Adrenal gland (tissue), 5 donors: Measurements from ENCODE around the gene LPP.

Source experiments
- CTCF ChIP-seq, 6 experiments: fragments of 450-650 bp in 4 of 6; fragments of 200-600 bp in 2 of 6; sonication (generic) in 1 of 6; IDR thresholded peaks; 1 replicate in 5 of 6; 2 replicates in 1 of 6; pipeline versions ENCODE4 v1.5.1 to v1.8.0; 2016 to 2021; ENCODE audit warnings: antibody characterized with exemption in 6 of 6, mild to moderate bottlenecking in 2 of 6, moderate library complexity in 1 of 6
- POLR2A ChIP-seq, 2 donors: fragments of 450-650 bp; IDR thresholded peaks; one replicate each; pipeline ENCODE4 v1.6.1; 2017; ENCODE audit warnings: antibody characterized with exemption in 2 of 2, mild to moderate bottlenecking in 2 of 2, moderate library complexity in 1 of 2
- donor health status: DM: no; HTN: no; CAD: no.

- no peak for TF ChIP-seq CTCF (IDR thresholded peaks at IDR 0.05)
- no peak for TF ChIP-seq POLR2A (IDR thresholded peaks at IDR 0.05)
Measured at GRCh38 chr3:188776447-188776846, 622.5 kb downstream of the LPP start.
